Spleen (tissue), 7 donors: Measurements from ENCODE around the gene EFR3B.

Experiments
- CTCF ChIP-seq, 11 experiments: fragments of 200-600 bp in 7 of 11; fragments of 450-650 bp in 4 of 11; sonication (generic) in 4 of 11; IDR thresholded peaks in 8 of 11; conservative IDR thresholded peaks in 3 of 11; 1 replicate in 7 of 11; 2 replicates in 4 of 11; pipeline versions ENCODE4 v1.4.0 to v1.8.0; 2016 to 2021; ENCODE audit warnings: antibody characterized with exemption in 11 of 11, inconsistent platforms in 4 of 11, mild to moderate bottlenecking in 1 of 11
- POLR2A ChIP-seq, 3 donors: fragments of 450-650 bp; IDR thresholded peaks; one replicate each; pipeline ENCODE4 v1.5.1; 2017; ENCODE audit warnings: antibody characterized with exemption in 3 of 3, mild to moderate bottlenecking in 1 of 3
- POLR2AphosphoS5 ChIP-seq, 3 donors: sonication (generic); formaldehyde crosslinking; IDR thresholded peaks; one replicate each; pipeline ENCODE4 v1.5.1; 2017; ENCODE audit warnings: antibody characterized with exemption in 3 of 3
- donor health status: DM: no; HTN: no; CAD: no; lungs with moderate emphysema.
- donor health status: DM: no; HTN: no; CAD: no.
- donor health status: DM: no; HTN: no; CAD: no.

- no peak for TF ChIP-seq CTCF (IDR thresholded peaks at IDR 0.05 in 8 of 11, conservative IDR thresholded peaks at IDR 0.05 in 3 of 11)
- no peak for TF ChIP-seq POLR2A (IDR thresholded peaks at IDR 0.05)
- TF ChIP-seq POLR2AphosphoS5 (IDR thresholded peaks at IDR 0.05), result no peak
These were observed 36.5 kb downstream of the EFR3B start for GRCh38 chr2:25078170-25079049.
